WERI-Rb-1 (cell line): ENCODE measurements around the gene SMIM29.
"Not testable (repeated sequence)": the region's sequence is repeated elsewhere in the genome, so short reads cannot be mapped to it uniquely, and the experiment has no call there.

ENCODE experiments used
- DNase-seq: peaks from one replicate; pipeline ENCODE4 v3.0.0-alpha.2; 2020
- H3K27ac ChIP-seq: fragments of 250-450 bp; sonication (Bioruptor Pico); 2 replicates; pipeline ENCODE4 v1.5.1; 2020; ENCODE audit warnings: mild to moderate bottlenecking, moderate library complexity
- H3K27me3 ChIP-seq: fragments of 250-450 bp; sonication (Bioruptor Pico); 2 replicates; pipeline ENCODE4 v1.5.1; 2021; ENCODE audit warnings: mild to moderate bottlenecking, low read depth, moderate library complexity; ENCODE audit not compliant: insufficient read depth, severe bottlenecking
- H3K36me3 ChIP-seq: fragments of 250-450 bp; sonication (Bioruptor Pico); 2 replicates; pipeline ENCODE4 v1.5.1; 2020; ENCODE audit warnings: mild to moderate bottlenecking, moderate library complexity
- H3K4me3 ChIP-seq: 2 replicates; pipeline ENCODE4 v1.5.1; 2011; ENCODE audit warnings: low read depth, mild to moderate bottlenecking, control low read depth, low read length
- H3K9me3 ChIP-seq: fragments of 250-450 bp; sonication (Bioruptor Pico); 2 replicates; pipeline ENCODE4 v1.5.1; 2021; ENCODE audit warnings: mild to moderate bottlenecking, moderate library complexity; ENCODE audit not compliant: severe bottlenecking
- CTCF ChIP-seq: IDR thresholded peaks from 2 replicates; pipeline ENCODE4 v1.5.1; 2011; ENCODE audit warnings: low read depth, mild to moderate bottlenecking, control low read depth, inconsistent platforms, low read length

Gene SMIM29

DNA sequence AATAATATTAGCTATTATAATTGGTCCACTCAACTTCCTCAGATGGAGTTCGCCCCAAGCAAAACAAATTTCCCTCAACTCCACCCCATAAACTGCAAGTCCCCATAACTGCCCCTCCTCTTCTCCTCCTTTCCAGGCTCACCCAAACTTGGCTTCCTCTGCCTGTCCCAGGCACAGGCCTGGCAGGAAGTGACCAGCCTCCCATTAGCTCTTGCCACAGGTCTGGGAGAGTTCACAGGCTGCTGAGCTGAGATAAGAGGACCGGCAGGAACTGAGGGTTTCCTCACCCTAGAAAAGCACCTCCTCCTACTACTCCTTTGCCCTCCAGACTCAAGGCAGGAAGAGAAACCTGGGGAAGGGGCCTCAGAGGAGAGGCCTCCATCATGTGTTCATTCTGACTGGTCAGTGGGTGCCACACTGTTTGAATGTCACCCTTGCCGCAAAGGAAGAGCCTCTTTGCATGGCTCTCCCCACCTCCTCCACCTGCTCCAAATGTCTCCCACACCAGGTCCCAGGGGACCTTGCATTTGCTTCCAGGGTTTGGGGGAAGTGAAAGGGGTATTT is 24.5 kb upstream of the SMIM29 start:
- Histone ChIP-seq H3K9me3 (no peaks in the 10 kb centered on the region), H3K36me3 (no peaks in the 10 kb centered on the region; the same call in 1 of the 2 replicates), H3K27ac (no peak overlapping the region), H3K4me3 (no peak overlapping the region), H3K27me3 (no peaks in the 10 kb centered on the region)
- DNase-seq = no peak
- no peak for TF ChIP-seq CTCF

DNA sequence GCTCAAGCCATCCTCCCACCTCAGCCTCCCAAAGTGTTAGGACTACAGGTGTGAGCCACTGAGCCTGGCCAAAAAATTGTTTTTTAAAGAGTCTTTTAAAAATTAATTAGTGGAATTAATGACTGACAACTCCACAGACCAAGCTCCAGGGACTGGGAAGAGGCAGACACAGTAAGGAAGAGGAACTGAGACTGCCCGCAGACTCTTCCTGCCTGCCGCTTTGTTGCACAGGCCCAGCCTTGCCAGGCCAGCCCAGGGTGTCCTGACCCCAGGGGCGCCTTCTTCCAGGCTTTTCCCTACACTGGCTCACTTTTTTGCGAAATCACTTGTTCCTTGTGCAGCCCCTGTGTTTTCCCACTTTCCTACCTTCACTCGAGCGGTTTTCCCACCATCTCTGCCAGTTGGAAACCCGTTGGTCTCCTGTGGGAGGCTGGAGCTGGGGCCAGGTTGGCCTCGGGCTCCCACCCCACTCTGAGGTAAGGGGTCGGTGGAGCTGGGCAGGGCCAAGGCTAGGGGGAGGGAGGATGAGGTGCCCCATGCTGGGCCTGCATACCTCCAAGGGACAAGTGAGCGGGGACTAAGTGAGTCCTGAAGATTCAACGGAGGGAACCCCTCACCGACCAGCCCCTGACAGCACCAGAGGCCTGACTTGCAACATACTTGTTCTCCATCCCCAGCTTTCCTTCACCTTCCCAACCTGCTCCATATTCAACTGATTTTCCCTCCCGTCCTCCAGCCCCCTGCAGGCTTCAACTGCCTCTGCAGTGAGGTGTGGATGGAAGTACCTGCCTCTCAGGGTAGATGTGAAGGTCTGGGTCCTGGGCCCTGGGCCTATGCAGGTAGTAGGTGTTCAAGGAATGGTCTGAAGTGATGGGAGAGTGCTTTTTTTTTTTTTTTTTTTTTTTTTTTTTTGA is 23.5 kb upstream of the SMIM29 start:
- H3K27ac ChIP-seq = no peak overlapping the region
- no peak for DNase-seq
- TF ChIP-seq CTCF = no peak
- no peaks in the 10 kb centered on the region; the same call in 1 of the 2 replicates for H3K36me3 ChIP-seq
- H3K9me3 ChIP-seq = no peaks in the 10 kb centered on the region
- H3K4me3 ChIP-seq = no peak overlapping the region
- H3K27me3 ChIP-seq = no peaks in the 10 kb centered on the region

- not testable (repeated sequence) for H3K9me3 ChIP-seq, H3K27ac ChIP-seq, H3K27me3 ChIP-seq, H3K36me3 ChIP-seq, H3K4me3 ChIP-seq, DNase-seq
Measured at GRCh38 chr6:34269658-34270341, 21.0 kb upstream of the SMIM29 start.

DNA sequence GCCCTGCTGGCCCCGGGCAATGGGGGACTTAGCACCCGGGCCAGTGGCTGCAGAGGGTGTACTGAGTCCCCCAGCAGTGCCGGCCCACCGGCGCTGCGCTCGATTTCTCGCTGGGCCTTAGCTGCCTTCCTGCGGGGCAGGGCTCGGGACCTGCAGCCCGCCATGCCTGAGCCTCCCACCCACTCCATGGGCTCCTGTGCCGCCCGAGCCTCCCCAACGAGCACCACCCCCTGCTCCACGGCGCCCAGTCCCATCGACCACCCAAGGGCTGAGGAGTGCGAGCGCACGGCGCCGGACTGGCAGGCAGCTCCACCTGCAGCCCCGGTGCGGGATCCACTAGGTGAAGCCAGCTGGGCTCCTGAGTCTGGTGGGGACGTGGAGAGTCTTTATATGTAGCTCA is 20.3 kb upstream of the SMIM29 start:
- H3K27me3 ChIP-seq, H3K36me3 ChIP-seq, H3K9me3 ChIP-seq, H3K27ac ChIP-seq, DNase-seq, H3K4me3 ChIP-seq: not testable (repeated sequence)

DNA sequence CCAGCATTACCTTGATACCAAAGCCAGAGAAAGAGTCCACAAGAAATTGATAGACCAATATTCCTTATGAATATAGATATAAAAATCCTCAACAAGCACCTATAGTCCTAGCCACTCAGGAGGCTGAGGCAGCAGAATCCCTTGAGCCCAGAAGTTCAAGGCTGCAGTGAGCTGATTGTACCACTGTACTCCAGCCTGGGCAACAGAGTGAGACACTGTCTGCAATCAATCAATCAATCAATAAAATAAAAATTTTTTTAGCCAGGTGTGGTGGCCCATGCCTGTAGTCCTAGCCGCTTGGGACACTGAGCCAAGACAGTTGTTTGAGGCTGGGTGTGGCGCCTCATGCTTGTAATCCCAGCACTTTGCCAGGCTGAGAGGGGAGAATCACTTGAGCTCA is 18.9 kb upstream of the SMIM29 start:
- no peak for TF ChIP-seq CTCF
- H3K27me3 ChIP-seq = no peaks in the 10 kb centered on the region
- H3K4me3 ChIP-seq = no peak overlapping the region
- no peaks in the 10 kb centered on the region for H3K36me3 ChIP-seq
- H3K9me3 ChIP-seq = peaks cover 6% of the 10 kb centered on the region
- DNase-seq = no peak
- no peak overlapping the region for H3K27ac ChIP-seq

DNA sequence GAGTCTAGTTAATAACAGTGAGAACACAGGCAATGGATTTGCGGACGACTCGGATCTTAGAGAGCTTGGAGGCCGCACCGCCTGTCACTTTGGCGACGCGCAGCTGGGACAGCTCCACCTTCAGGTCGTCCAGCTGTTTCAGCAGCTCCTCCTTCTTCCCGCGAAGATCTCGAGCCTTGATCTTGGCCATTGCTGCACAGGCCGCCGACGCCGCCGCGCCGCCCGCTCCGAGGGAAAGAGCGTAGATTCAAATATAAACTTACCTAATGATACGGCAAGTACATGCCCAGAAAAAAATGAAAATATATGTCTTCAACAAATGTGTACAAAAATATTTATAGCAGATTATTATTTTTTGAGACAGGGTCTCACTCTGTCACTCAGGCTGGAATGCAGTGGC is 14.7 kb upstream of the SMIM29 start:
- DNase-seq, H3K9me3 ChIP-seq, H3K4me3 ChIP-seq, H3K27me3 ChIP-seq, H3K27ac ChIP-seq, H3K36me3 ChIP-seq: not testable (repeated sequence)

GRCh38 chr6:34260576-34261267 is 11.9 kb upstream of the SMIM29 start:
- no peak overlapping the region for H3K4me3 ChIP-seq
- TF ChIP-seq CTCF = no peak
- H3K27me3 ChIP-seq = no peaks in the 10 kb centered on the region
- H3K36me3 ChIP-seq = no peaks in the 10 kb centered on the region
- no peak overlapping the region for H3K27ac ChIP-seq
- H3K9me3 ChIP-seq = peaks cover 6% of the 10 kb centered on the region
- no peak for DNase-seq
